HUES6 (cell line): ENCODE results near the gene RIOX2.

ENCODE experiments used
- H3K27ac ChIP-seq: 2 replicates; pipeline ENCODE4 v1.7.0; 2013; ENCODE audit warnings: low read depth, mild to moderate bottlenecking, low read length, inconsistent platforms
- H3K27me3 ChIP-seq: 2 replicates; pipeline ENCODE4 v1.6.1; 2013; ENCODE audit warnings: low read length; ENCODE audit not compliant: control insufficient read depth, insufficient read depth
- H3K36me3 ChIP-seq: 2 replicates; pipeline ENCODE4 v1.6.1; 2013; ENCODE audit warnings: low read length; ENCODE audit not compliant: control insufficient read depth, insufficient read depth
- H3K4me1 ChIP-seq: 2 replicates; pipeline ENCODE4 v1.6.1; 2013; ENCODE audit warnings: low read length; ENCODE audit not compliant: control insufficient read depth, insufficient read depth
- H3K4me3 ChIP-seq: 2 replicates; pipeline ENCODE4 v1.5.1; 2013; ENCODE audit warnings: low read depth, low read length
- H3K9ac ChIP-seq: one replicate; pipeline ENCODE4 v1.6.1; 2013; ENCODE audit warnings: mild to moderate bottlenecking, low read length
- H3K9me3 ChIP-seq: 2 replicates; pipeline ENCODE4 v1.6.1; 2013; ENCODE audit warnings: low read depth, low read length; ENCODE audit not compliant: control insufficient read depth, insufficient read depth

RIOX2 gene

DNA sequence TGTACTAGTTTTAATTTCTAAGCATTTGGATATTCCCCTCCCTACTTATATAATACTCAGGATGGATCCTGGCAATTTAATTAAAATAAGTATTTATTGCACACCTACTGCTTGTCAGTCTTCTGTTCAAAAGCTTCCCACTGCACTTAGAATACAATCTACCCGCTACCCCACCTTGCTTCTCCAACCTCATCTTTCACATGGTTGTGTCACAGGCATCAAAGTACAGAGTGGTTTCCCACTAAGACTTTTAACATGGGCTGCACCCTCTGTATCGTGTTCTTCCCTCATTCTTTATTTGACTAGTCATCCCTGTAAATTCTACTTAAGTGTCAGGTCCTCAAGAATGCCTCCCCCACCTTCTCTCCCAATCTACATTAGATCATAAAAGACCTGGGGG lies 35.0 kb downstream of the RIOX2 start:
- Histone ChIP-seq H3K9ac (no peak overlapping the region), H3K27me3 (no peaks in the 10 kb centered on the region), H3K4me1 (no peaks in the 10 kb centered on the region), H3K27ac (no peak overlapping the region), H3K9me3 (no peaks in the 10 kb centered on the region), H3K36me3 (peaks cover 5% of the 10 kb centered on the region; the same call in 1 of the 2 replicates), H3K4me3 (no peak overlapping the region)

DNA sequence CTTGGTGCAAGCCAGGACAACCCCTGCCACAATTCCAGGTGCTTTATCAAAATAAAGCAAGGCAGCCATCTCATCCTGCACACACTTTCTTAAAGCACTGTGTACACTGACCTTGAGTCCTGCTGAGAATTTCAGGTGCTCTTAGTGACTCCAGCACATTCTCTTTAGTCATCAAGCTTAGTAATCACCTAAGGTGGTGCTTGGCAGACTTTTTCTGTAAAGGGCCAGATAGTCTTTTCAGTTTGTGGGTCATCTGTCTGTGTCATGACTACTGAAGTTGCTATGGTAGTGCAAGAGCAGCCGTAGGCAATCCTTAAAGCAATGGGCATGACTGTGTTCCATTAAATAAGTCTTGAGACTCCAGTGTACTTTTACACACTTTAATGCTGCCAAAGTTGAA lies 36.4 kb downstream of the RIOX2 start:
- Histone ChIP-seq H3K9ac (no peak overlapping the region), H3K9me3 (no peaks in the 10 kb centered on the region), H3K36me3 (peaks cover 4% of the 10 kb centered on the region; the same call in 1 of the 2 replicates), H3K27me3 (no peaks in the 10 kb centered on the region), H3K27ac (no peak overlapping the region), H3K4me1 (no peaks in the 10 kb centered on the region), H3K4me3 (no peak overlapping the region)

DNA sequence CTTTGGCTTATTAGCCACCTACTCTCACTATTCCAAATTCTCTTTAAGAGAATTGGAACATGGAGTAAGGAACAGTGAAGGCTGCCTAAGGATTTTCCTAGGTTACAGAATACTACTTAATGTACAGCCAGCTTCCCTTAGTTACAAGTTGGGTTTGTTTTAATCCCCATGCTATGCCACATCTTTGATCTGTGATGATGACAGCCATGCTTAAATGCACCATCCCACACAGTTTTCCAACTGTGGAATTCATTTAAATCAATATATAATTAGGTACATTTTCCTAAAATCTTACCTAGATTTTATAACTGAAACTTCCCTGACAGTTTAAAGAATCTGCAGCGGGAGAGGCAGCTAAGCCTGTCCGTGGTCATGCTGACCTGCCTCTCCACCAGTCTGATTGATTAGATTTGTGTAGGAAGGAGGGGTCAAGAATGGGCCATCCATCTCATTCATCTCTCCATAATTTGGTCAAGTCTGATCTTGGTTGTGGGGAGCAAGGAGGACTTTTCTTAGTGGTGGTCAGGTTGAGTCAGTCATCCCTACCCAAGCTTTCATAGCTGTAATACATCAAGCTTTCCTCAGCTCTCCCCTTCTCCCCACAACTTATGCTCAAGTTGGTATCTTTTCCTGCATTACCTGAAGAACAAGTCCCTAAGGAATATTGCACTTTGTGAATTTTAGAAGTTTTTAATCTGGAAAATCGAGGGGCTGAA lies 37.1 kb downstream of the RIOX2 start:
- H3K27ac ChIP-seq, result no peak overlapping the region
- H3K27me3 ChIP-seq, result no peaks in the 10 kb centered on the region
- H3K9me3 ChIP-seq, result no peaks in the 10 kb centered on the region
- H3K9ac ChIP-seq, result no peak overlapping the region
- H3K4me3 ChIP-seq, result no peak overlapping the region
- no peaks in the 10 kb centered on the region for H3K4me1 ChIP-seq
- peaks cover 4% of the 10 kb centered on the region; the same call in 1 of the 2 replicates for H3K36me3 ChIP-seq

DNA sequence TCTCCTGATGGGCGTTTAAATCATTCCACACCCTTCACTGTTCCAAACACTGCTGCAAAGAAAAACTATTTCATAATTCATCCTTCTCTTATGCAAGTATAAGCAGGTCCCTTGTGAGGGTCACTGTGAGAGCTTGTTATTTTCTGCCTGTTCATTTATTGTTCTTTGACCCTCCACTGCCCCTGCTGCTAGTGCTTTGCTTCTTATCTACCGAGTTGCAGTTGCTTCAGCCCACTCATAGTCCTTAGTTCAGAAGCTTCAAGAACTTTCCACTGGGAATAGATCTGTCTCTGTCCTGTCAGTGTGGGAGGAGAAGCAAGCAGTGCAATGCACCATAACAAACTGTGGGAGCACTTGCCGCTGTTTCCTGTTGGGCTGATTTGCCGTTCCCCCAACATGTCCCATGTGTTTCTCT lies 39.8 kb downstream of the RIOX2 start:
- Histone ChIP-seq H3K27ac (no peak overlapping the region), H3K9me3 (no peaks in the 10 kb centered on the region), H3K4me1 (no peaks in the 10 kb centered on the region), H3K27me3 (no peaks in the 10 kb centered on the region), H3K9ac (no peak overlapping the region), H3K36me3 (no peaks in the 10 kb centered on the region), H3K4me3 (no peak overlapping the region)

DNA sequence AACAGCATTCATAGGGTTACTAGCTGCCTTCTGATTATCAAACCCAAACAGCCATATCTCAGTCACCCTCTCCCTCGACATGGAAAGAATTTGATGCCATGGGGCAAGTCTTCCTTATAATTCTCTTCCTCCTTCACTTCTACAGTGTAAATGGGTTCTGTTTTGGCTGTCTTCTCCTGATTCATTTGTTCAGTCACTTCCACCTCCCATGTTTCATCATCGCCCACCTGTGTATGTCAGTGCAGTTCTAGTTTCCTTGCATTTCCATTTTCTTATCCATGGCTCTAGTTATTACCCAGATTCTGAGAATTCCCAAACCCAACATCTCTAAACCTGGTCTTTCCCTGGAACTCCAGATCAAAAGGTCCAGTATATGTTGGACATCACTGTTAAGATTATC lies 41.0 kb downstream of the RIOX2 start:
- Histone ChIP-seq H3K27me3 (no peaks in the 10 kb centered on the region), H3K4me3 (no peak overlapping the region), H3K9ac (no peak overlapping the region), H3K9me3 (no peaks in the 10 kb centered on the region), H3K27ac (no peak overlapping the region), H3K4me1 (no peaks in the 10 kb centered on the region), H3K36me3 (no peaks in the 10 kb centered on the region)

DNA sequence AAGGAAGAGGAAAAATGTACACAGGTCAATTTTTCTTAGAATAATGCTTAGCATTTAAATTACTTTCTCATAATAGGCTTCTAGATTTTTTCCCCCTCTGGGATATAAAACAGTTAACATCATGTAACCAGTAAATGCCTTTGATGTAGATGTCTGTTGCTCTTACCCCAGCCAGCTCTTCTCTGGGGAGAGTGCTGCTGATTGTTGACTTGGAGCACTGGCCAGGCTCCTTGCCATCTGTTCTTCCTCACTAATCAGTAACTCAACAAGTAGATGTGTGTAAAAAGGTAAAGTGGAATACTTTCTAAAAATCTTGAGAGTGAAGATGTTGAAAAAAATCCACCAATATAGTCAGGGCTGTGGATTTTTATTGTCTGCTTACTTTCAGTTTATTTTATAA lies 42.2 kb downstream of the RIOX2 start:
- H3K4me1 ChIP-seq, result no peaks in the 10 kb centered on the region
- H3K36me3 ChIP-seq, result no peaks in the 10 kb centered on the region
- no peaks in the 10 kb centered on the region for H3K27me3 ChIP-seq
- no peak overlapping the region for H3K27ac ChIP-seq
- H3K4me3 ChIP-seq, result no peak overlapping the region
- H3K9ac ChIP-seq, result no peak overlapping the region
- no peaks in the 10 kb centered on the region for H3K9me3 ChIP-seq

DNA sequence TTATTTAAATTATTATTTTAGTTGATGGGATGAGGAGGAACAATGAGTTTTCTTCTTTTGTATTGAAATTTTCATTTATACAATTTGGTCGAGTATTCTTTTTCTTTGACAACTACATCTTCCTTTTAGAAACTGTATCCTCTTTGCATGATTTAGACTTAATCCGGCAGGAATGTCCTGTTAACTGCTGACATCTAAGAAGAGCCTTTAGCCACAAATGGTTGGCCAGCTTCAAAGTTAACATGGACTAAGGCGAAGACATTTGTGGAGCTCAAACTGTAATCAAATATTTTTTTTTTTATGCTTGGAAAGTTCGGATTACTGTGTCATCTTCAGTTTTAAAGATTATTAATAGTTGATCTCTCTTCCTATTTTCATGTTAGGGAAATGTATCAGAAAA lies 43.2 kb downstream of the RIOX2 start:
- Histone ChIP-seq H3K4me1 (no peaks in the 10 kb centered on the region), H3K36me3 (no peaks in the 10 kb centered on the region), H3K4me3 (no peak overlapping the region), H3K27me3 (no peaks in the 10 kb centered on the region), H3K9ac (no peak overlapping the region), H3K9me3 (no peaks in the 10 kb centered on the region), H3K27ac (no peak overlapping the region)

DNA sequence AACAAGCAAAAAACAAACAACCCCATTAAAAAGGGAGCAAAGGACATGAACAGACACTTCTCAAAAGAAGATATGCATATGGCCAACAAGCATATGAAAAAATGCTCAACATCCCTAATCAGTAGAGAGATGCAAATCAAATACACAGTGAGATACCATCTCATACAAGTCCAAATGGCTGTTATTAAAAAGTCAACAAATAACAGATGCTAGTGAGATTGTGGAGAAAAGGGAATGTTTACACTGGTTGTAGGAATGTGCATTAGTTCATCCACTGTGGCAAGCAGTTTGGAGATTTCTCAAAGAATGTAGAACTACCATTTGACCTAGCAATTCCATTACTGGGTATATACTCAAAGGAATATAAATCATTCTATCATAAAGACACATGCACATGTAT lies 44.5 kb downstream of the RIOX2 start:
- no peaks in the 10 kb centered on the region for H3K27me3 ChIP-seq
- H3K4me1 ChIP-seq, result no peaks in the 10 kb centered on the region
- H3K4me3 ChIP-seq, result no peak overlapping the region
- no peak overlapping the region for H3K27ac ChIP-seq
- H3K36me3 ChIP-seq, result no peaks in the 10 kb centered on the region
- no peak overlapping the region for H3K9ac ChIP-seq
- H3K9me3 ChIP-seq, result no peaks in the 10 kb centered on the region

DNA sequence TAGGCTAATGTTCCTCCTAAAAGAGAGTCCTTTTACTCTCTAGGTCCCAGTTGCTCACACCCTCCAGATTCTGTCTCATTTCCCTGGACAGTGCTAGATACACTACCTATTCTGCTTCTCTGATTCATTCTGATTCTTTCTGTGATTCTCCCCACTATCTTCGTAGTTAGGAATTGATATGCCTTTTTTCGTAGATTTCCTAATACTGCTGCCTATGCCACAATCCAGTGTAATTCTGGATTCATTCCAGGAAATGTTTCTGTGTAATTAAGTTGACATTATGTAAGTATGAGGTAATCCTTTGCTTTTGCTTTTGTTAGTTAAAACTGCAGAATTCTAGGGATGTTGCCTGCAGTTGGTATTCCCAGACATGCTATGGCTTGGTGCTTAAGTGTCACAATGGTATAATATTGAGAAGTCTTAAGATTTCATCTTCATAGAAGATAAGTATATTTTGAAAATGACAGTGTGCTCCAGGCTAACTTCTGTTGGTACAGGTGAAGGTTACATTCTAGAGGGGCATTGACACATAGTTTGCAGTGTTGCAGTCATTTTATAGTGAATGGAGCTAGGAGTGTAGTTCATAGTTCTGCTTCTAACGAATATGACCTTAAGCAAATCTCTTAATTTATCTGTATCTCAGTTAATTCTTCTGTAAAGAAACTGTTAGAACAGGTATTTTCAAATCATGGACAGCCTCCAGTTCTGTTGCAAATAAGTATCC lies 54.3 kb downstream of the RIOX2 start:
- Histone ChIP-seq H3K9me3 (no peaks in the 10 kb centered on the region), H3K27ac (no peak overlapping the region), H3K4me1 (peaks cover 5% of the 10 kb centered on the region; the same call in 1 of the 2 replicates), H3K27me3 (no peaks in the 10 kb centered on the region), H3K9ac (no peak overlapping the region), H3K4me3 (no peak overlapping the region), H3K36me3 (no peaks in the 10 kb centered on the region; the same call in none of the 2 replicates)

DNA sequence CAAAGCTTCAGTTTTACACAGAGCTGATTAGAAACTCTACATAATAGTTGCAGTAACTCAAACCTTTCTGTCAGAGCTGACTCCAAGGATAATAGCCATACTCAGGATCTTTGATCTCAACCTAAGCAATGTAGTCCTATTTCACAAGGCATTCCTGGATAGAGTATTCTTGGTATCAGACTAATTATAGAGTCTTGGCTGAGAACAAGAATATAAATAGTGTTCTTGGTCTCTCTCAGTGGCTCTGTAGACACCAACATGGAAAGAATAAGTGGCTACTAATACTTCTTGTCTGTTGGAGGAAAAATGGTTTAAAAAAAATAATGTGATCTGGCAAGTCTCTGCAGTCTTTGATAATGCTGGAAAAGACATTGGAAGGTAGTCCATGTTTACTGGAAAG lies 55.7 kb downstream of the RIOX2 start:
- Histone ChIP-seq H3K9me3 (no peaks in the 10 kb centered on the region), H3K9ac (no peak overlapping the region), H3K27me3 (no peaks in the 10 kb centered on the region), H3K4me1 (peaks cover 5% of the 10 kb centered on the region; the same call in 1 of the 2 replicates), H3K4me3 (no peak overlapping the region), H3K36me3 (no peaks in the 10 kb centered on the region; the same call in none of the 2 replicates), H3K27ac (no peak overlapping the region)

DNA sequence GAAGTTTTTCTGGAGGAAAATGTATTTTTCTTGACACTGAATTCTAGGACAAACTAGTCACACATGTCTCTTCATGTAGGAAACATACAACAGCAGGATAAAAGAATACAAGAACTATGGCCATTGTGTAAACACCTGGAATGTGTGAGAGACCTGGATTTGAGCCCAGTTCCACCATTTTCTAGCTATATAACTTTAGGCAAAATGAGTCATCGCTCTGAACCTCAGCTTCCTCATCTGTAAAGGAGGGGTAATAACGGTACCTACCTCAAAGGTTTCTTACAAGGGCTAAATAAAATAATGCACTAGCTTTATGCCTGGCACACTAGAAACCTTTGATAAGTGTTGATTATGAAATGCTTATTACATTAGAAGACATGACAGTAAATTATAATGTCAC lies 57.8 kb downstream of the RIOX2 start:
- Histone ChIP-seq H3K9me3 (no peaks in the 10 kb centered on the region), H3K27ac (no peak overlapping the region), H3K4me3 (no peak overlapping the region), H3K4me1 (peaks cover 8% of the 10 kb centered on the region; the same call in 1 of the 2 replicates), H3K9ac (no peak overlapping the region), H3K36me3 (no peaks in the 10 kb centered on the region; the same call in none of the 2 replicates), H3K27me3 (no peaks in the 10 kb centered on the region)
